Activated CD8-positive, alpha-beta T cell treated with anti-CD3 and anti-CD28 coated beads for 36 hours (primary cell): ENCODE results near the gene MOB3B. TPM values are rescaled to one million over a fixed set of nuclear protein-coding genes. Genes with fewer than 3 reads are reported as not detected.

ENCODE experiments used
- ATAC-seq: fragments of 200-7000 bp; cut with Tn5 transposase; one replicate; pipeline ENCODE4 v1.10.0; 2021; ENCODE audit warnings: mild to moderate bottlenecking, moderate library complexity
- CTCF ChIA-PET: fragments of 350-600 bp; sonication (Branson Sonifier 250); formaldehyde crosslinking; loops from one replicate; lab custom pipeline; 2021; ENCODE audit warnings: antibody characterized with exemption; lab: Charles Lee
- POLR2A ChIA-PET: fragments of 350-600 bp; sonication (Branson Sonifier 250); formaldehyde crosslinking; loops from one replicate; lab custom pipeline; 2021; ENCODE audit warnings: antibody characterized with exemption; lab: Charles Lee
- DNase-seq: peaks from one replicate; pipeline ENCODE4 v3.0.0-alpha.2; 2020
- H3K27ac Mint-ChIP-seq: one replicate; pipeline ENCODE4 v1.8.0; 2021; ENCODE audit warnings: mild to moderate bottlenecking, mixed read lengths
- H3K27me3 Mint-ChIP-seq: one replicate; pipeline ENCODE4 v1.8.0; 2021; ENCODE audit warnings: mixed read lengths
- H3K36me3 Mint-ChIP-seq: one replicate; pipeline ENCODE4 v1.8.0; 2021; ENCODE audit warnings: low read depth, mixed read lengths
- H3K4me1 Mint-ChIP-seq: one replicate; pipeline ENCODE4 v1.8.0; 2021; ENCODE audit warnings: low read depth, mixed read lengths
- H3K4me3 Mint-ChIP-seq: one replicate; pipeline ENCODE4 v1.8.0; 2021; ENCODE audit warnings: mild to moderate bottlenecking, moderate library complexity, mixed read lengths
- H3K9me3 Mint-ChIP-seq: one replicate; pipeline ENCODE4 v1.8.0; 2021; ENCODE audit warnings: mixed read lengths
- CTCF ChIP-seq: fragments of 200-600 bp; IDR thresholded peaks from one replicate; pipeline ENCODE4 v1.8.0; 2022; ENCODE audit warnings: antibody characterized with exemption, mild to moderate bottlenecking
- intact Hi-C: fragments of 100-400 bp; cut with micrococcal nuclease; formaldehyde crosslinking; loops from one replicate; pipeline ENCODE4 v1.10.0; 2022
- total RNA-seq, 2 experiments: library from RNA; stranded (reverse); gene quantifications; one replicate each; pipeline ENCODE4 v1.2.3, GENCODE V29; 2021

MOB3B gene
- total RNA-seq, 2 experiments from 2014 or later, result 0.47 to 0.67 TPM

DNA sequence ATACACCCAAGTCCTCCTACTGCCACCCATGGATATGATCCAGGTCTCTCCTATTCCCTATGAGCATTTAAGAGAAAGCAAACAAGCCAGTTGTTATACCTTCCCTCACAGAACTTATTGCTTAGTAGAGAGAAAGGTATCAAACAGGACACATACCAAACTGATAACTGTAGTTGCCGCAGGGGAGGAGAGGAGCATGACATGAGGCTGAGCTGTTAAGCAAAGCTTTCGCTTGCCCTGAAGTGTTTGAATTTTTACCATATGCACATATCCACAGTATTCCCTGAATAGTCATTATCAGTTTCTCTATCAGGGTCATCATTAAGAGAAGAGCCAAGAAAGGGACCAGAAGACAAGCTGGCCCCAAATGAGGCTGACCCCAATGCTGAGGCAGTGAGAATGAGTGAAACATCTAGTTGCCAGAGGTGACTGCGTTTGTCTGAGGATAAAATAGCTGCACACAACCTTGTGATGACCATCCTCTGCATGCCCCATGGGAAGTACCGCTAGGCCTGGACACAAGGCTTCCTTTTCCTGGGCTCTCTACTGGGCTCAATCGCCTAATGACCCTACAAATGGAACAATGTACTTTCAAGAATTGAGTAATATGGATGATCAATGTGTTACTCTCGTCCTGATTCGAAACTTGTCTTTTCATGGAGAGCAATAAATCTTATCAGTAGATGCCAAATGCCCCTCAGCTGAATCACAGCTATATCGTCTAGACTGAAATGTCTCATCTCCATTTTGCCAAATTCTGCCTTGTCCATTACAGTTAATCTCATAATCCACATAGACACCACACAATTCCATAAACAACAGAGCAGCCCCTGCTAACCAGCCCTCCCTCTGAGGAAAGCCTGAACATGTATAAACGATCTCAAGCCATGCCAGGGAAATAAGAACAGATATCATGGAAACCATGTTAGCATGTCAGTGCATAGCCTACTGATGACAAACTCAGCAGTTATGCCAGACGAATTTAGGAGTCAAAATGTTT lies 9.8 kb downstream of the MOB3B start:
- ChIA-PET CTCF (interaction anchor here (1.0 kb wide), 1 partner anchor 10 kb away, joined by 3 read pairs; no protein-coding TSS in a partner anchor), POLR2A (no interaction called here)
- intact Hi-C loops, result loop anchor here (10.0 kb wide), 1 partner anchor 55 kb away; the partner anchor contains the start of gene C9orf72
- no peaks in the 10 kb centered on the region for H3K36me3 Mint-ChIP-seq
- no peaks in the 10 kb centered on the region for H3K27me3 Mint-ChIP-seq
- H3K9me3 Mint-ChIP-seq, result no peaks in the 10 kb centered on the region
- H3K27ac Mint-ChIP-seq, result no peak overlapping the region
- ATAC-seq (no peak), DNase-seq (no peak)
- no peaks in the 10 kb centered on the region for H3K4me1 Mint-ChIP-seq
- TF ChIP-seq CTCF, result no peak
- H3K4me3 Mint-ChIP-seq, result no peak overlapping the region

GRCh38 chr9:27518809-27519208 lies 10.8 kb downstream of the MOB3B start:
- ChIA-PET CTCF (no interaction called here), POLR2A (no interaction called here)
- no peak overlapping the region for H3K27ac Mint-ChIP-seq
- H3K36me3 Mint-ChIP-seq, result no peaks in the 10 kb centered on the region
- no peaks in the 10 kb centered on the region for H3K4me1 Mint-ChIP-seq
- intact Hi-C loops, result loop anchor here (10.0 kb wide), 1 partner anchor 56 kb away; the partner anchor contains the start of gene C9orf72
- no peaks in the 10 kb centered on the region for H3K27me3 Mint-ChIP-seq
- ATAC-seq, result no peak
- no peak for DNase-seq
- no peaks in the 10 kb centered on the region for H3K9me3 Mint-ChIP-seq
- H3K4me3 Mint-ChIP-seq, result no peak overlapping the region
- TF ChIP-seq CTCF, result no peak

GRCh38 chr9:27518006-27518405 lies 11.6 kb downstream of the MOB3B start:
- no peak for TF ChIP-seq CTCF
- no peak for ATAC-seq
- H3K4me1 Mint-ChIP-seq, result no peaks in the 10 kb centered on the region
- H3K4me3 Mint-ChIP-seq, result no peak overlapping the region
- H3K36me3 Mint-ChIP-seq, result no peaks in the 10 kb centered on the region
- POLR2A ChIA-PET, result no interaction called here
- DNase-seq, result no peak
- no peak overlapping the region for H3K27ac Mint-ChIP-seq
- CTCF ChIA-PET, result no interaction called here
- intact Hi-C loops, result loop anchor here (10.0 kb wide), 1 partner anchor 57 kb away; the partner anchor contains the start of gene C9orf72
- H3K27me3 Mint-ChIP-seq, result no peaks in the 10 kb centered on the region
- no peaks in the 10 kb centered on the region for H3K9me3 Mint-ChIP-seq

DNA sequence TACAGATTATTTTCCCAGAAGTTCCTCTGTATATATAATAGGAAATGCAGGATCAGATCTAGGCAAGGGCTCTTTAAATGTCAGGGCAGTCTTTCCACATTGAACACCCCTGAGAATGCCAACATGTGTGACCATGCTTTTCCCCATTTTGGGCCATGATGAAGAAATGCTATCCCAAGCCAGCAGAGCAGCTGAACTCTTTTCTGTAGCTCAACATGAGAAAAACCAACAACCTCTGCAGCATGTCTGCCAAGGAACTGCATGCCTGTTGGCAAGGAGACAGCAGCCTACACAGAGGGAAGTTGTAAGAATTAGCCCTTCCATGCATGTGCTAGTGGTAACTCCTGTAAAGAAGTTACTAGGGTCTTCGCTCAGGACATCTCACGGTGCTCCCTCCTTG lies 15.1 kb downstream of the MOB3B start:
- intact Hi-C loops, result loop anchor here (10.0 kb wide), 1 partner anchor 60 kb away; the partner anchor contains the start of gene C9orf72
- Mint-ChIP-seq H3K27me3 (no peaks in the 10 kb centered on the region), H3K9me3 (no peaks in the 10 kb centered on the region), H3K4me3 (no peak overlapping the region), H3K36me3 (no peaks in the 10 kb centered on the region), H3K4me1 (no peaks in the 10 kb centered on the region), H3K27ac (no peak overlapping the region)
- DNase-seq (no peak), ATAC-seq (no peak)
- ChIA-PET POLR2A (interaction anchor here (0.8 kb wide), 1 partner anchor 69 kb away, joined by 3 read pairs; no protein-coding TSS in a partner anchor), CTCF (interaction anchor here (1.1 to 1.2 kb wide), 3 partner anchors 13 to 181 kb away, joined by 3 to 4 read pairs (median 3); partner anchors contain the start of gene MOB3B)
- TF ChIP-seq CTCF, result no peak

GRCh38 chr9:27511771-27512170 lies 17.8 kb downstream of the MOB3B start:
- DNase-seq (no peak), ATAC-seq (no peak)
- ChIA-PET POLR2A (no interaction called here), CTCF (no interaction called here)
- Mint-ChIP-seq H3K27ac (no peak overlapping the region), H3K9me3 (no peaks in the 10 kb centered on the region), H3K36me3 (peaks cover 4% of the 10 kb centered on the region), H3K4me3 (no peak overlapping the region), H3K27me3 (no peaks in the 10 kb centered on the region), H3K4me1 (no peaks in the 10 kb centered on the region)
- no peak for TF ChIP-seq CTCF
- intact Hi-C loops, result loop anchor here (10.0 kb wide), 1 partner anchor 63 kb away; the partner anchor contains the start of gene C9orf72
